Ishikawa (cell line): ENCODE results near the gene LPAR1.

Source experiments
- EP300 ChIP-seq: IDR thresholded peaks from 2 replicates; pipeline ENCODE4 v1.6.1; 2012; ENCODE audit warnings: borderline replicate concordance
- TCF12 ChIP-seq: IDR thresholded peaks from 2 replicates; pipeline ENCODE4 v1.6.1; 2012; ENCODE audit warnings: low read depth
- YY1 ChIP-seq: IDR thresholded peaks from 2 replicates; pipeline ENCODE4 v1.6.1; 2012; ENCODE audit warnings: low read depth
- ZBTB7A ChIP-seq: IDR thresholded peaks from 2 replicates; pipeline ENCODE4 v1.6.1; 2012; ENCODE audit warnings: low read depth

DNA sequence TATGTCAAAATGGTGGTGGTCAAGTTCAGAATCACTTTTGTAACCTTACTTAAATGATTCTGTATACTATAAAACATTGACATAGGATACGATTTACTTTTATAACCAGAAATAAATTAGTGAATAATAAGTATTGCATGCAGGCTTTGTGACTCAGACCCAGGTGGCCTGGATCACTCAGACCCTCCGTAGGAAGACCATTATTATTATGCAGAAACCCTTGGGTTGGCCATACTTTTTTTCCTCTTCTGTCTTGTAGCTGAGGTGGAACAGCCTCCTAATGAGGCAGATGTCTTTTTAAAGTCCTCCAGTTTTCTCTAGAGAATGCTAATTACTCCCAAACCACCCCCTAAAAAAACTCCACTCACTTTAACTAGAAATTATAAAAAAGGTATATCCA is 121.9 kb downstream of the LPAR1 start:
- TF ChIP-seq EP300 (no peak), TCF12 (no peak), ZBTB7A (no peak), YY1 (no peak)
